ENCODE results near the gene PDIA2. TPM values are rescaled to one million over a fixed set of nuclear protein-coding genes. Genes with fewer than 3 reads are reported as not detected.

The PDIA2 gene
- total RNA-seq, 2 donors from 2014 or later = 0.52 to 5.4 TPM

GRCh38 chr16:309476-309875, 26.5 kb downstream of the PDIA2 start:
- Histone ChIP-seq H3K27me3 (no peaks in the 10 kb centered on the region), H3K27ac (no peak overlapping the region), H3K9me3 (no peaks in the 10 kb centered on the region), H3K36me3 (peaks cover 28% of the 10 kb centered on the region), H3K4me3 (no peak overlapping the region), H3K4me1 (no peaks in the 10 kb centered on the region)
- TF ChIP-seq CTCF (IDR thresholded peaks at IDR 0.05) = no peak
- DNase-seq (ENCODE audit: low spot score) = no peak

- no peak overlapping the region for H3K27ac ChIP-seq
- H3K9me3 ChIP-seq = no peaks in the 10 kb centered on the region
- TF ChIP-seq CTCF (IDR thresholded peaks at IDR 0.05) = no peak
- no peaks in the 10 kb centered on the region for H3K4me1 ChIP-seq
- no peaks in the 10 kb centered on the region for H3K27me3 ChIP-seq
- H3K4me3 ChIP-seq = no peak overlapping the region
- peaks cover 28% of the 10 kb centered on the region for H3K36me3 ChIP-seq
- no peak for DNase-seq (ENCODE audit: low spot score)
Observed at GRCh38 chr16:311725-312124, 28.8 kb downstream of the PDIA2 start.

- Histone ChIP-seq H3K4me3 (no peak overlapping the region), H3K9me3 (no peaks in the 10 kb centered on the region), H3K27me3 (no peaks in the 10 kb centered on the region), H3K4me1 (no peaks in the 10 kb centered on the region), H3K36me3 (peaks cover 24% of the 10 kb centered on the region), H3K27ac (no peak overlapping the region)
- DNase-seq (ENCODE audit: low spot score) = no peak
- no peak for TF ChIP-seq CTCF (IDR thresholded peaks at IDR 0.05)
Observed at GRCh38 chr16:314351-314750, 31.4 kb downstream of the PDIA2 start.

- Histone ChIP-seq H3K9me3 (no peaks in the 10 kb centered on the region), H3K27ac (no peak overlapping the region), H3K4me1 (no peaks in the 10 kb centered on the region), H3K36me3 (peaks cover 24% of the 10 kb centered on the region), H3K4me3 (no peak overlapping the region), H3K27me3 (no peaks in the 10 kb centered on the region)
- no peak for DNase-seq (ENCODE audit: low spot score)
- no peak for TF ChIP-seq CTCF (IDR thresholded peaks at IDR 0.05)
Observed at GRCh38 chr16:314795-315299, 31.9 kb downstream of the PDIA2 start.

GRCh38 chr16:316741-317464, 33.9 kb downstream of the PDIA2 start:
- TF ChIP-seq CTCF (IDR thresholded peaks at IDR 0.05) = no peak
- no peak for DNase-seq (ENCODE audit: low spot score)
- peaks cover 0 to 6% of the 10 kb centered on the region in 2 donors for H3K4me1 ChIP-seq
- peaks cover 24% of the 10 kb centered on the region for H3K36me3 ChIP-seq
- no peak overlapping the region for H3K27ac ChIP-seq
- no peaks in the 10 kb centered on the region for H3K27me3 ChIP-seq
- H3K9me3 ChIP-seq = no peaks in the 10 kb centered on the region
- no peak overlapping the region for H3K4me3 ChIP-seq

GRCh38 chr16:317583-317982, 34.6 kb downstream of the PDIA2 start:
- no peaks in the 10 kb centered on the region for H3K9me3 ChIP-seq
- no peak overlapping the region for H3K4me3 ChIP-seq
- no peak overlapping the region for H3K27ac ChIP-seq
- no peak for DNase-seq (ENCODE audit: low spot score)
- peaks cover 22% of the 10 kb centered on the region for H3K36me3 ChIP-seq
- H3K27me3 ChIP-seq = no peaks in the 10 kb centered on the region
- H3K4me1 ChIP-seq = peaks cover 0 to 6% of the 10 kb centered on the region in 2 donors
- no peak for TF ChIP-seq CTCF (IDR thresholded peaks at IDR 0.05)

All from right atrium auricular region (tissue), 2 donors.